GM23248 (cell line): ENCODE data around the gene IFNL2. TPM values are rescaled to one million over a fixed set of nuclear protein-coding genes. Genes with fewer than 3 reads are reported as not detected.

Source experiments
- DNase-seq: peaks from one replicate; pipeline ENCODE4 v3.0.0-alpha.2; 2015
- H2AFZ ChIP-seq: fragments of 200-600 bp; sonication (generic); 2 replicates; pipeline ENCODE4 v1.6.1; 2016; ENCODE audit warnings: antibody characterized with exemption
- H3F3A ChIP-seq: fragments of 200-600 bp; sonication (generic); 2 replicates; pipeline ENCODE4 v1.6.1; 2016; ENCODE audit warnings: mild to moderate bottlenecking, antibody characterized with exemption, mixed run types; ENCODE audit not compliant: insufficient read depth
- H3K27ac ChIP-seq: fragments of 200-600 bp; sonication (generic); 2 replicates; pipeline ENCODE4 v1.5.1; 2016; ENCODE audit warnings: mild to moderate bottlenecking
- H3K27me3 ChIP-seq: fragments of 200-600 bp; sonication (generic); replicated peaks from 2 replicates; pipeline ENCODE4 v1.6.1; 2016; ENCODE audit warnings: mild to moderate bottlenecking; ENCODE audit not compliant: insufficient read depth
- H3K36me3 ChIP-seq: fragments of 200-600 bp; sonication (generic); 2 replicates; pipeline ENCODE4 v1.6.1; 2016; ENCODE audit warnings: low read depth, mild to moderate bottlenecking
- H3K4me1 ChIP-seq: fragments of 200-600 bp; sonication (generic); 2 replicates; pipeline ENCODE4 v1.6.1; 2016; ENCODE audit warnings: mild to moderate bottlenecking; ENCODE audit not compliant: insufficient read depth
- H3K4me2 ChIP-seq: fragments of 200-600 bp; sonication (generic); one replicate; pipeline ENCODE4 v1.6.1; 2016; ENCODE audit warnings: mild to moderate bottlenecking; ENCODE audit not compliant: unreplicated experiment
- H3K4me3 ChIP-seq: fragments of 200-600 bp; sonication (generic); 2 replicates; pipeline ENCODE4 v1.5.1; 2016; ENCODE audit warnings: mild to moderate bottlenecking
- H3K79me2 ChIP-seq: fragments of 200-600 bp; sonication (generic); 2 replicates; pipeline ENCODE4 v1.6.1; 2016; ENCODE audit warnings: mild to moderate bottlenecking; ENCODE audit not compliant: insufficient read depth
- H3K9ac ChIP-seq: fragments of 200-600 bp; sonication (generic); 2 replicates; pipeline ENCODE4 v1.6.1; 2016; ENCODE audit warnings: mild to moderate bottlenecking
- H3K9me2 ChIP-seq: fragments of 200-600 bp; sonication (generic); 2 replicates; pipeline ENCODE4 v1.6.1; 2016; ENCODE audit warnings: mixed run types, mild to moderate bottlenecking, moderate library complexity; ENCODE audit not compliant: insufficient read depth
- H3K9me3 ChIP-seq: fragments of 200-600 bp; sonication (generic); one replicate; pipeline ENCODE4 v1.6.1; 2017; ENCODE audit warnings: low read depth
- H4K20me1 ChIP-seq: fragments of 200-600 bp; sonication (generic); 2 replicates; pipeline ENCODE4 v1.6.0; 2016; ENCODE audit not compliant: insufficient read depth
- EZH2 ChIP-seq: fragments of 200-600 bp; sonication (generic); IDR thresholded peaks from 2 replicates; pipeline ENCODE4 v1.6.1; 2018; ENCODE audit warnings: antibody characterized with exemption, mild to moderate bottlenecking; ENCODE audit not compliant: insufficient read depth, poor library complexity, severe bottlenecking
- EZH2phosphoT487 ChIP-seq: fragments of 200-600 bp; sonication (generic); IDR thresholded peaks from 2 replicates; pipeline ENCODE4 v1.6.1; 2018; ENCODE audit warnings: antibody characterized with exemption, moderate library complexity, mild to moderate bottlenecking, low read depth; ENCODE audit not compliant: insufficient read depth
- WGBS, 2 experiments: methylation state at CpG; one replicate each; pipeline ENCODE4 v1.1.6; 2015 to 2017; ENCODE audit warnings: low lambda C conversion rate in 2 of 2, low coverage in 1 of 2; ENCODE audit errors: missing lambda C conversion rate in 2 of 2; 5-methylcytosine and 5-hydroxymethylcytosine counted together
- in situ Hi-C: fragments of 300-500 bp; cut with MboI; formaldehyde crosslinking; loops from 2 replicates; pipeline ENCODE4 v1.15.0; 2020
- polyA plus RNA-seq: library from polyadenylated mRNA; unstranded; fragments of >200 nt; fragmentation: Nextera tagmentation; extraction: Ambion mirVana; gene quantifications from 2 replicates; pipeline ENCODE4 v1.2.1, GENCODE V29; 2016
- total RNA-seq: library from RNA; depleted of rRNA; stranded (reverse); fragments of >200 nt; shearing (Covaris generic); gene quantifications from 2 replicates; pipeline ENCODE4 v1.2.3, GENCODE V29; 2014

IFNL2 gene
- total and polyA plus RNA-seq, 2 experiments from 2014 or later: not detected

- no peak overlapping the region for H3K27ac ChIP-seq
- no peaks in the 10 kb centered on the region for H3K9me3 ChIP-seq
- H3F3A ChIP-seq: no peaks in the 10 kb centered on the region
- in situ Hi-C loops: no loop called here
- DNase-seq: no peak
- no peaks in the 10 kb centered on the region for H3K4me1 ChIP-seq
- 52 to 55% methylated on average over 5 of the region's 5 CpGs for WGBS, 2 experiments
- H3K9ac ChIP-seq: no peak overlapping the region
- no peaks in the 10 kb centered on the region for H4K20me1 ChIP-seq
- no peak overlapping the region for H3K4me3 ChIP-seq
- peaks cover 14% of the 10 kb centered on the region for H3K27me3 ChIP-seq
- H3K9me2 ChIP-seq: no peaks in the 10 kb centered on the region
- TF ChIP-seq EZH2 (no peak), EZH2phosphoT487 (no peak)
- H3K79me2 ChIP-seq: no peaks in the 10 kb centered on the region
- no peak overlapping the region for H2AFZ ChIP-seq
- H3K4me2 ChIP-seq: no peak overlapping the region
- no peaks in the 10 kb centered on the region for H3K36me3 ChIP-seq
Observed at GRCh38 chr19:39232708-39233107, 35.5 kb upstream of the IFNL2 start.

- H2AFZ ChIP-seq: no peak overlapping the region
- DNase-seq: no peak
- H3K4me1 ChIP-seq: no peaks in the 10 kb centered on the region
- H3K9me2 ChIP-seq: no peaks in the 10 kb centered on the region
- H3K9me3 ChIP-seq: no peaks in the 10 kb centered on the region
- no peaks in the 10 kb centered on the region for H3F3A ChIP-seq
- no peaks in the 10 kb centered on the region for H3K79me2 ChIP-seq
- peaks cover 34% of the 10 kb centered on the region for H3K27me3 ChIP-seq
- no peaks in the 10 kb centered on the region for H4K20me1 ChIP-seq
- no peak overlapping the region for H3K4me3 ChIP-seq
- H3K36me3 ChIP-seq: no peaks in the 10 kb centered on the region
- no peak overlapping the region for H3K9ac ChIP-seq
- WGBS, 2 experiments: 37 to 40% methylated on average over 9 to 12 of the region's 12 CpGs
- H3K27ac ChIP-seq: no peak overlapping the region
- H3K4me2 ChIP-seq: no peak overlapping the region
- in situ Hi-C loops: no loop called here
- no peak for TF ChIP-seq EZH2phosphoT487
- no peak for TF ChIP-seq EZH2
Observed at GRCh38 chr19:39236527-39236926, 31.7 kb upstream of the IFNL2 start.

- whole genome bisulfite sequencing, 2 experiments: 30 to 32% methylated on average over 18 to 22 of the region's 22 CpGs
- H3K9ac ChIP-seq: no peak overlapping the region
- TF ChIP-seq EZH2phosphoT487: no peak
- TF ChIP-seq EZH2: no peak
- no peak overlapping the region for H3K4me2 ChIP-seq
- no peak overlapping the region for H3K27ac ChIP-seq
- peaks cover 34% of the 10 kb centered on the region for H3K27me3 ChIP-seq
- no peaks in the 10 kb centered on the region for H4K20me1 ChIP-seq
- H3K9me3 ChIP-seq: no peaks in the 10 kb centered on the region
- no peaks in the 10 kb centered on the region for H3K4me1 ChIP-seq
- no peak overlapping the region for H2AFZ ChIP-seq
- in situ Hi-C loops: no loop called here
- H3K36me3 ChIP-seq: no peaks in the 10 kb centered on the region
- H3K79me2 ChIP-seq: no peaks in the 10 kb centered on the region
- no peaks in the 10 kb centered on the region for H3K9me2 ChIP-seq
- no peak for DNase-seq
- H3F3A ChIP-seq: no peaks in the 10 kb centered on the region
- H3K4me3 ChIP-seq: no peak overlapping the region
Observed at GRCh38 chr19:39237200-39238184, 30.7 kb upstream of the IFNL2 start.

GRCh38 chr19:39238209-39238608 lies 30.0 kb upstream of the IFNL2 start:
- Histone ChIP-seq H2AFZ (no peak overlapping the region), H3K4me1 (no peaks in the 10 kb centered on the region), H3K9ac (no peak overlapping the region), H3K9me2 (no peaks in the 10 kb centered on the region), H3K27me3 (peaks cover 38% of the 10 kb centered on the region), H3F3A (no peaks in the 10 kb centered on the region), H3K27ac (no peak overlapping the region), H3K79me2 (no peaks in the 10 kb centered on the region), H4K20me1 (no peaks in the 10 kb centered on the region), H3K4me2 (no peak overlapping the region), H3K36me3 (no peaks in the 10 kb centered on the region), H3K9me3 (no peaks in the 10 kb centered on the region), H3K4me3 (no peak overlapping the region)
- WGBS, 2 experiments: 43 to 45% methylated on average over 6 of the region's 6 CpGs
- in situ Hi-C loops: no loop called here
- TF ChIP-seq EZH2phosphoT487 (no peak), EZH2 (no peak)
- no peak for DNase-seq
